Measurements from ENCODE around the gene ZNF750.
"Not testable (repeated sequence)": the region's sequence is repeated elsewhere in the genome, so short reads cannot be mapped to it uniquely, and the experiment has no call there.

Gene ZNF750

DNA sequence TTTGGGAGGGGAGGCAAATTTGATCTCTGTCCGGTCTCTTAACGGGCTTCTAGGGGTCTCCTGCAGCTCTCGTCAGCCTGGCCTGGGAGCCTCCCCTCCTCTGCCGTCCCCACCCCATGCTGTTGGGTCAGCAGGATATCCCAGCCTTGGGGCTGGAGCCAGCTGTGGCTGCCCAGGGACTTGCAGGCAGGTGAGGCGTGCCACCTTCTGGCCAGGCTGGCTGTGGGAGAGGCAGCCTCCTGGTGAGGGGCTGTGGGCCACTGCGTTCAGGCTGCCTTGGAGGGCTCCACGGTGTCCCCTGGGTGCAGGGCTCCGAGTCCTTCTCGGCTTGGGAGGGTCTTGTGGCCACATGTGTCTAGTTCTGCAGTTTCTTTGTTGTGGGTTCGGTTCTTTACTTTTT lies 53.4 kb downstream of the ZNF750 start (continued):
- TF ChIP-seq, protein P1, sequence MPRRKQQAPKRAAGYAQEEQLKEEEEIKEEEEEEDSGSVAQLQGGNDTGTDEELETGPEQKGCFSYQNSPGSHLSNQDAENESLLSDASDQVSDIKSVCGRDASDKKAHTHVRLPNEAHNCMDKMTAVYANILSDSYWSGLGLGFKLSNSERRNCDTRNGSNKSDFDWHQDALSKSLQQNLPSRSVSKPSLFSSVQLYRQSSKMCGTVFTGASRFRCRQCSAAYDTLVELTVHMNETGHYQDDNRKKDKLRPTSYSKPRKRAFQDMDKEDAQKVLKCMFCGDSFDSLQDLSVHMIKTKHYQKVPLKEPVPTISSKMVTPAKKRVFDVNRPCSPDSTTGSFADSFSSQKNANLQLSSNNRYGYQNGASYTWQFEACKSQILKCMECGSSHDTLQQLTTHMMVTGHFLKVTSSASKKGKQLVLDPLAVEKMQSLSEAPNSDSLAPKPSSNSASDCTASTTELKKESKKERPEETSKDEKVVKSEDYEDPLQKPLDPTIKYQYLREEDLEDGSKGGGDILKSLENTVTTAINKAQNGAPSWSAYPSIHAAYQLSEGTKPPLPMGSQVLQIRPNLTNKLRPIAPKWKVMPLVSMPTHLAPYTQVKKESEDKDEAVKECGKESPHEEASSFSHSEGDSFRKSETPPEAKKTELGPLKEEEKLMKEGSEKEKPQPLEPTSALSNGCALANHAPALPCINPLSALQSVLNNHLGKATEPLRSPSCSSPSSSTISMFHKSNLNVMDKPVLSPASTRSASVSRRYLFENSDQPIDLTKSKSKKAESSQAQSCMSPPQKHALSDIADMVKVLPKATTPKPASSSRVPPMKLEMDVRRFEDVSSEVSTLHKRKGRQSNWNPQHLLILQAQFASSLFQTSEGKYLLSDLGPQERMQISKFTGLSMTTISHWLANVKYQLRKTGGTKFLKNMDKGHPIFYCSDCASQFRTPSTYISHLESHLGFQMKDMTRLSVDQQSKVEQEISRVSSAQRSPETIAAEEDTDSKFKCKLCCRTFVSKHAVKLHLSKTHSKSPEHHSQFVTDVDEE (CRISPR knock-in tag; IDR thresholded peaks at IDR 0.05) = no peak
- TF ChIP-seq OSR1 (CRISPR knock-in tag; IDR thresholded peaks at IDR 0.05) = no peak
- no peak for TF ChIP-seq CSDC2 (CRISPR knock-in tag; IDR thresholded peaks at IDR 0.05)
- no peak for TF ChIP-seq PPARA (CRISPR knock-in tag; IDR thresholded peaks at IDR 0.05; ENCODE audit: borderline replicate concordance)
- TF ChIP-seq, protein P2, sequence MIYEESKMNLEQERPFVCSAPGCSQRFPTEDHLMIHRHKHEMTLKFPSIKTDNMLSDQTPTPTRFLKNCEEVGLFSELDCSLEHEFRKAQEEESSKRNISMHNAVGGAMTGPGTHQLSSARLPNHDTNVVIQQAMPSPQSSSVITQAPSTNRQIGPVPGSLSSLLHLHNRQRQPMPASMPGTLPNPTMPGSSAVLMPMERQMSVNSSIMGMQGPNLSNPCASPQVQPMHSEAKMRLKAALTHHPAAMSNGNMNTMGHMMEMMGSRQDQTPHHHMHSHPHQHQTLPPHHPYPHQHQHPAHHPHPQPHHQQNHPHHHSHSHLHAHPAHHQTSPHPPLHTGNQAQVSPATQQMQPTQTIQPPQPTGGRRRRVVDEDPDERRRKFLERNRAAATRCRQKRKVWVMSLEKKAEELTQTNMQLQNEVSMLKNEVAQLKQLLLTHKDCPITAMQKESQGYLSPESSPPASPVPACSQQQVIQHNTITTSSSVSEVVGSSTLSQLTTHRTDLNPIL (CRISPR knock-in tag; IDR thresholded peaks at IDR 0.05; ENCODE audit: low read depth) = no peak
- no peak for TF ChIP-seq SNAI2 (CRISPR knock-in tag; IDR thresholded peaks at IDR 0.05)
- TF ChIP-seq RARB (CRISPR knock-in tag; IDR thresholded peaks at IDR 0.05) = no peak

DNA sequence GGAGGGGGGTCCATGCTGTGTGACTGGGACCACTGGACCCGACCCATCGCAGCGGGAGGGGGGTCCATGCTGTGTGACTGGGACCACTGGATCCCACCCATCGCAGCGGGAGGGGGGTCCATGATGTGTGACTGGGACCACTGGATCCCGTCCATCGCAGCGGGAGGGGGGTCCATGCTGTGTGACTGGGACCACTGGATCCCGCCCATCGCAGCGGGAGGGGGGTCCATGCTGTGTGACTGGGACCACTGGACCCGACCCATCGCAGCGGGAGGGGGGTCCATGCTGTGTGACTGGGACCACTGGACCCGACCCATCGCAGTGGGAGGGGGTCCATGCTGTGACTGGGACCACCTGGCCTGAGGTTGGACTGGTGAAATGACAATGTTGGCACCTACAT lies 54.2 kb downstream of the ZNF750 start:
- not testable (repeated sequence) for ATAC-seq

DNA sequence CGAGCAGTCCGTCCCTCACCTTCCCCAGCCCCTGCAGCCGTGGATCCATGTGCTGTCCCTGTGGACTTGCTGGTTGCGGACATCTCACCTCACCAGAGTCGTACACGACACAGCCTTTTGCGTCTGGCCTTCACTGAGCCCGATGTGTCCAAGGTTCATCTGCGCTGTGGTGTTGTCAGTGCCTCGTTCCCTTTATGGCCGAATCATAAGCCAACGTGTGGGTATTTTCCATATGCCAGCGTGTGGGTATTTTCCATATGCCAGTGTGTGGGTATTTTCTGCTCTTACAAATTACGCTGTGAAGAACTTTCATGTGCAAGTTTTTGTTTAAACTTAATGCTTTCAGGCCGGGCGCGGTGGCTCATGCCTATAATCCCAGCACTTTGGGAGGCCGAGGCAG lies 56.3 kb downstream of the ZNF750 start:
- TF ChIP-seq, protein P3, sequence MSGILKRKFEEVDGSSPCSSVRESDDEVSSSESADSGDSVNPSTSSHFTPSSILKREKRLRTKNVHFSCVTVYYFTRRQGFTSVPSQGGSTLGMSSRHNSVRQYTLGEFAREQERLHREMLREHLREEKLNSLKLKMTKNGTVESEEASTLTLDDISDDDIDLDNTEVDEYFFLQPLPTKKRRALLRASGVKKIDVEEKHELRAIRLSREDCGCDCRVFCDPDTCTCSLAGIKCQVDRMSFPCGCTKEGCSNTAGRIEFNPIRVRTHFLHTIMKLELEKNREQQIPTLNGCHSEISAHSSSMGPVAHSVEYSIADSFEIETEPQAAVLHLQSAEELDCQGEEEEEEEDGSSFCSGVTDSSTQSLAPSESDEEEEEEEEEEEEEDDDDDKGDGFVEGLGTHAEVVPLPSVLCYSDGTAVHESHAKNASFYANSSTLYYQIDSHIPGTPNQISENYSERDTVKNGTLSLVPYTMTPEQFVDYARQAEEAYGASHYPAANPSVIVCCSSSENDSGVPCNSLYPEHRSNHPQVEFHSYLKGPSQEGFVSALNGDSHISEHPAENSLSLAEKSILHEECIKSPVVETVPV (CRISPR knock-in tag; IDR thresholded peaks at IDR 0.05) = no peak
- TF ChIP-seq OSR1 (CRISPR knock-in tag; IDR thresholded peaks at IDR 0.05) (no peak), ISL1 (CRISPR knock-in tag; IDR thresholded peaks at IDR 0.05) (no peak), ZFP3 (CRISPR knock-in tag; IDR thresholded peaks at IDR 0.05) (no peak), TOX (CRISPR knock-in tag; IDR thresholded peaks at IDR 0.05; ENCODE audit: borderline replicate concordance) (no peak), RARB (CRISPR knock-in tag; IDR thresholded peaks at IDR 0.05) (no peak), ZNF565 (CRISPR knock-in tag; conservative IDR thresholded peaks at IDR 0.05; ENCODE audit: low read depth) (no peak), ZC3H10 (CRISPR knock-in tag; IDR thresholded peaks at IDR 0.05) (no peak), PPARA (CRISPR knock-in tag; IDR thresholded peaks at IDR 0.05; ENCODE audit: borderline replicate concordance) (no peak), TCF4 (CRISPR knock-in tag; IDR thresholded peaks at IDR 0.05; ENCODE audit: borderline replicate concordance) (no peak), ESRRG (CRISPR knock-in tag; IDR thresholded peaks at IDR 0.05) (no peak), SNAI2 (CRISPR knock-in tag; IDR thresholded peaks at IDR 0.05) (no peak), ARNTL (CRISPR knock-in tag; IDR thresholded peaks at IDR 0.05; ENCODE audit: borderline replicate concordance, low read depth) (no peak), GLIS3 (CRISPR knock-in tag; IDR thresholded peaks at IDR 0.05) (no peak), ZNF70 (CRISPR knock-in tag; IDR thresholded peaks at IDR 0.05) (no peak), ZNF8 (CRISPR knock-in tag; IDR thresholded peaks at IDR 0.05) (no peak), ZFP30 (CRISPR knock-in tag; IDR thresholded peaks at IDR 0.05) (no peak), CSDC2 (CRISPR knock-in tag; IDR thresholded peaks at IDR 0.05) (no peak)
- TF ChIP-seq, protein P4, sequence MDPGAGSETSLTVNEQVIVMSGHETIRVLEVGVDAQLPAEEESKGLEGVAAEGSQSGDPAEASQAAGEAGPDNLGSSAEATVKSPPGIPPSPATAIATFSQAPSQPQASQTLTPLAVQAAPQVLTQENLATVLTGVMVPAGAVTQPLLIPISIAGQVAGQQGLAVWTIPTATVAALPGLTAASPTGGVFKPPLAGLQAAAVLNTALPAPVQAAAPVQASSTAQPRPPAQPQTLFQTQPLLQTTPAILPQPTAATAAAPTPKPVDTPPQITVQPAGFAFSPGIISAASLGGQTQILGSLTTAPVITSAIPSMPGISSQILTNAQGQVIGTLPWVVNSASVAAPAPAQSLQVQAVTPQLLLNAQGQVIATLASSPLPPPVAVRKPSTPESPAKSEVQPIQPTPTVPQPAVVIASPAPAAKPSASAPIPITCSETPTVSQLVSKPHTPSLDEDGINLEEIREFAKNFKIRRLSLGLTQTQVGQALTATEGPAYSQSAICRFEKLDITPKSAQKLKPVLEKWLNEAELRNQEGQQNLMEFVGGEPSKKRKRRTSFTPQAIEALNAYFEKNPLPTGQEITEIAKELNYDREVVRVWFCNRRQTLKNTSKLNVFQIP (CRISPR knock-in tag; IDR thresholded peaks at IDR 0.05; ENCODE audit: borderline replicate concordance, low read depth) = no peak
- TF ChIP-seq, protein P1 (CRISPR knock-in tag; IDR thresholded peaks at IDR 0.05) = no peak
- ATAC-seq = no peak
